Endodermal cell (in vitro differentiated cells): ENCODE results near the gene PPP4R2. TPM values are rescaled to one million over a fixed set of nuclear protein-coding genes. Genes with fewer than 3 reads are reported as not detected.

Source experiments
- DNase-seq: peaks from one replicate; pipeline ENCODE4 v3.0.0-alpha.2; 2017
- H3K27ac ChIP-seq: 2 replicates; pipeline ENCODE4 v1.5.1; 2013; ENCODE audit warnings: mild to moderate bottlenecking, low read depth, low read length, moderate library complexity
- H3K27me3 ChIP-seq: 2 replicates; pipeline ENCODE4 v1.6.1; 2013; ENCODE audit warnings: mild to moderate bottlenecking, low read length, moderate library complexity; ENCODE audit not compliant: insufficient read depth, control insufficient read depth, poor library complexity, severe bottlenecking
- H3K36me3 ChIP-seq: 2 replicates; pipeline ENCODE4 v1.7.0; 2013; ENCODE audit warnings: mild to moderate bottlenecking, low read length, moderate library complexity; ENCODE audit not compliant: control insufficient read depth, insufficient read depth
- H3K4me1 ChIP-seq: one replicate; pipeline ENCODE4 v1.7.0; 2013; ENCODE audit warnings: low read length; ENCODE audit not compliant: control insufficient read depth, insufficient read depth
- H3K4me3 ChIP-seq: 2 replicates; pipeline ENCODE4 v1.5.1; 2013; ENCODE audit warnings: mild to moderate bottlenecking, low read length, moderate library complexity
- H3K9ac ChIP-seq: 2 replicates; pipeline ENCODE4 v1.6.1; 2013; ENCODE audit warnings: mild to moderate bottlenecking, low read length, moderate library complexity; ENCODE audit not compliant: poor library complexity, severe bottlenecking; ENCODE audit errors: extremely low read depth
- H3K9me3 ChIP-seq: 2 replicates; pipeline ENCODE4 v1.6.1; 2013; ENCODE audit warnings: mild to moderate bottlenecking, low read length, moderate library complexity; ENCODE audit not compliant: control insufficient read depth
- H3K27ac Mint-ChIP-seq: 2 replicates; pipeline ENCODE4 v1.8.0; 2020; ENCODE audit warnings: mixed read lengths
- H3K27me3 Mint-ChIP-seq: 2 replicates; pipeline ENCODE4 v1.8.0; 2021; ENCODE audit warnings: mild to moderate bottlenecking, mixed read lengths; ENCODE audit not compliant: insufficient read depth
- H3K36me3 Mint-ChIP-seq: 2 replicates; pipeline ENCODE4 v1.8.0; 2020; ENCODE audit warnings: low read depth, mixed read lengths
- H3K4me1 Mint-ChIP-seq: 2 replicates; pipeline ENCODE4 v1.8.0; 2020; ENCODE audit warnings: mixed read lengths
- H3K4me3 Mint-ChIP-seq: 2 replicates; pipeline ENCODE4 v1.8.0; 2020; ENCODE audit warnings: mild to moderate bottlenecking, moderate library complexity, mixed read lengths
- H3K9me3 Mint-ChIP-seq: 2 replicates; pipeline ENCODE4 v1.8.0; 2020; ENCODE audit warnings: mild to moderate bottlenecking, mixed read lengths
- CTCF ChIP-seq: fragments of 200-600 bp; sonication (generic); conservative IDR thresholded peaks from 2 replicates; pipeline ENCODE4 v1.5.0; 2021; ENCODE audit warnings: antibody characterized with exemption, mild to moderate bottlenecking
- WGBS, 2 experiments: methylation state at CpG; one replicate each; pipeline versions ENCODE4 v1.1.5 to v1.1.7; 2013; ENCODE audit warnings: missing lambda C conversion rate in 2 of 2, mixed read lengths in 1 of 2; ENCODE audit not compliant: insufficient coverage in 1 of 2, insufficient read length in 1 of 2; 5-methylcytosine and 5-hydroxymethylcytosine counted together
- total RNA-seq, 2 donors: library from RNA; stranded (reverse); fragmentation: NEBNext Ultra II Directional in 1 of 2; extraction: Animal tissue kit (Norgen Biotek cat#: 25700) in 1 of 2; gene quantifications; 2 replicates in 1 of 2; 3 replicates in 1 of 2; pipeline ENCODE4 v1.2.1, GENCODE V29; 2021

PPP4R2 gene
- total RNA-seq, 2 donors from 2014 or later = 133 to 157 TPM

DNA sequence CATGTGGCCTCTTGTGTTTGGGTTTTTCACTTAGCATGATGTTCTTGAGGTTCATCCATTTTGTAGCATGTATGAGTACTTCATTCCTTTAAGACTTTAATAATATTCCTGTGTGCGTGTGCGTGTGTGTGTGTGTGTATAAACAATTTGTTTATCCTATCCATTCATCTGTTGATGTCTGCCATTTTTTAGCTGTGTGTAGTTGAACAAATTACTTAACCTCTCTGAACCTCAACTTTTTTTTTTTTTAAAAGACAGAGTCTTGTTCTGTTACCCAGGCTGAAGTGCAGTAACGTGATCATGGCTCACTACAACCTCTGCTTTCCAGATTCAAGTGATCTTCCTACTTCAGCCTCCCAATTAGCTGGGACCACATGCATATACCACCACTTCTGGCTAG is 112.1 kb downstream of the PPP4R2 start:
- Histone ChIP-seq H3K9ac (no peak overlapping the region), H3K9me3 (no peaks in the 10 kb centered on the region), H3K36me3 (no peaks in the 10 kb centered on the region), H3K27ac (no peak overlapping the region), H3K4me1 (peaks cover 3% of the 10 kb centered on the region), H3K4me3 (no peak overlapping the region), H3K27me3 (no peaks in the 10 kb centered on the region)
- peaks cover 2% of the 10 kb centered on the region for H3K9me3 Mint-ChIP-seq
- H3K4me3 Mint-ChIP-seq = no peak overlapping the region
- TF ChIP-seq CTCF = no peak
- H3K27me3 Mint-ChIP-seq = peaks cover 3% of the 10 kb centered on the region
- H3K4me1 Mint-ChIP-seq = peaks cover 4% of the 10 kb centered on the region
- no peak for DNase-seq
- WGBS, 2 experiments = 88 to 89% methylated on average over 1 of the region's 3 CpGs
- H3K27ac Mint-ChIP-seq = no peak overlapping the region
- no peaks in the 10 kb centered on the region for H3K36me3 Mint-ChIP-seq

DNA sequence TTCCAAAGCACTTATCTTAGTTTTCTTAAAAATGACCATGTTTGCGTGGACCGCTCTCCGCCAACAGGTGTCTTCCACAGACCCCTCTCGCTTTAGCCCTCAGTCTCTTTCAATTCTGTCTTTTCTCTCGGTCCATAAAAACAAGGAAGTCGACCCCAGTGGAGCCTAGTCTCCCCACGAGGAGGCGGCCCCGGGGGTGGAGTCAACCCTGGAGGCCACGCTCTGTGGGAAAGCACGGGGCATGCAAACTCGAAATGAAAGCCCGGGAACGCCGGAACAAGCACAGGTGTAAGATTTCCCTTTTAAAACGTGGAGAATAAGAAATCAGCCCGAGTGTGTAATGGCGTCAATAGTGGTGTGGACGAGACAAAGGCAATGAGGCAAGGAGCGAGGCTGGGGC is 113.9 kb downstream of the PPP4R2 start:
- H3K9me3 ChIP-seq = no peaks in the 10 kb centered on the region
- Mint-ChIP-seq H3K27ac (no peak overlapping the region), H3K27me3 (peaks cover 3% of the 10 kb centered on the region), H3K4me1 (peaks cover 4% of the 10 kb centered on the region), H3K4me3 (no peak overlapping the region), H3K36me3 (no peaks in the 10 kb centered on the region), H3K9me3 (peaks cover 2% of the 10 kb centered on the region)
- WGBS, 2 experiments = 85 to 88% methylated on average over 18 to 20 of the region's 20 CpGs
- H3K9ac ChIP-seq = no peak overlapping the region
- H3K27me3 ChIP-seq = no peaks in the 10 kb centered on the region
- no peak for TF ChIP-seq CTCF
- H3K4me1 ChIP-seq = peaks cover 3% of the 10 kb centered on the region
- DNase-seq = peak; percentile 49
- no peak overlapping the region for H3K4me3 ChIP-seq
- H3K27ac ChIP-seq = no peak overlapping the region
- no peaks in the 10 kb centered on the region for H3K36me3 ChIP-seq

GRCh38 chr3:73114711-73115110 is 118.1 kb downstream of the PPP4R2 start:
- Mint-ChIP-seq H3K4me1 (peaks cover 4% of the 10 kb centered on the region), H3K4me3 (no peak overlapping the region), H3K27me3 (peaks cover 1% of the 10 kb centered on the region), H3K36me3 (no peaks in the 10 kb centered on the region), H3K27ac (no peak overlapping the region), H3K9me3 (peaks cover 1% of the 10 kb centered on the region)
- Histone ChIP-seq H3K9me3 (no peaks in the 10 kb centered on the region), H3K4me3 (no peak overlapping the region), H3K27me3 (no peaks in the 10 kb centered on the region), H3K36me3 (no peaks in the 10 kb centered on the region), H3K4me1 (peaks cover 3% of the 10 kb centered on the region), H3K9ac (no peak overlapping the region), H3K27ac (no peak overlapping the region)
- 92 to 100% methylated on average over 3 of the region's 3 CpGs for WGBS, 2 experiments
- no peak for DNase-seq
- no peak for TF ChIP-seq CTCF
